Measurements from ENCODE around the gene DOCK4.

The DOCK4 gene

GRCh38 chr7:112086496-112087254 lies 119.5 kb downstream of the DOCK4 start:
- TF ChIP-seq RAD21 (IDR thresholded peaks at IDR 0.05; ENCODE audit: low read depth) (no peak), TCF12 (IDR thresholded peaks at IDR 0.05; ENCODE audit: low read depth) (no peak), EGR1 (IDR thresholded peaks at IDR 0.05) (no peak), TEAD4 (IDR thresholded peaks at IDR 0.05) (no peak), CEBPB (IDR thresholded peaks at IDR 0.05) (no peak), FOXM1 (IDR thresholded peaks at IDR 0.05; ENCODE audit: borderline replicate concordance, low read depth) (no peak), YY1 (IDR thresholded peaks at IDR 0.05; ENCODE audit: low read depth) (no peak), NFIC (IDR thresholded peaks at IDR 0.05) (no peak), ZBTB7A (IDR thresholded peaks at IDR 0.05; ENCODE audit: low read depth) (no peak), EP300 (IDR thresholded peaks at IDR 0.05; ENCODE audit: borderline replicate concordance) (no peak), CREB1 (IDR thresholded peaks at IDR 0.05; ENCODE audit: low read depth) (no peak), REST (IDR thresholded peaks at IDR 0.05; ENCODE audit: low read depth) (no peak)
- TF ChIP-seq, protein P1, sequence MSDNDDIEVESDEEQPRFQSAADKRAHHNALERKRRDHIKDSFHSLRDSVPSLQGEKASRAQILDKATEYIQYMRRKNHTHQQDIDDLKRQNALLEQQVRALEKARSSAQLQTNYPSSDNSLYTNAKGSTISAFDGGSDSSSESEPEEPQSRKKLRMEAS (IDR thresholded peaks at IDR 0.05): no peak
- TF ChIP-seq, protein P2, sequence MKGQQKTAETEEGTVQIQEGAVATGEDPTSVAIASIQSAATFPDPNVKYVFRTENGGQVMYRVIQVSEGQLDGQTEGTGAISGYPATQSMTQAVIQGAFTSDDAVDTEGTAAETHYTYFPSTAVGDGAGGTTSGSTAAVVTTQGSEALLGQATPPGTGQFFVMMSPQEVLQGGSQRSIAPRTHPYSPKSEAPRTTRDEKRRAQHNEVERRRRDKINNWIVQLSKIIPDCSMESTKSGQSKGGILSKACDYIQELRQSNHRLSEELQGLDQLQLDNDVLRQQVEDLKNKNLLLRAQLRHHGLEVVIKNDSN (IDR thresholded peaks at IDR 0.05): no peak

DNA sequence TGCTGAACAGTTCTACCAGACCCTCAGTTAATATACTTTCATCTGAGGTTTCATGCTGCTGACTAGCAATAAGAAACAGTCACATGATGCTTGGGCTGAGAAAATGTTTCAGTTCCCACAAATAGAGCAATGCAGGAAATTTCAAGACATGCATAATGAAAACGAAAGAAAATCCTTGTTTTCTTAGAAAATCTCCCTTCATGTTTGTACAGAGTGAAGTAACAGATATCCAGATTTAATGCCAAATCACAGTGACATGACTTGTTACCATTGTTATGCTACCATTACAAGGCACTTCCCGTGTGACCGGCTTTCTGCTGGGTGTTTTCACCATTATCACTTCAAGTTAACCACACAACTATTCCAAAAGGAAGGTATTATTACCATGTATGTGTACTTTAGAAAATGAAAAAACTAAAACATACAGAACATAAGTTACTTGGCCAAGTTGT lies 121.7 kb downstream of the DOCK4 start:
- TF ChIP-seq NFIC (IDR thresholded peaks at IDR 0.05) (no peak), FOXM1 (IDR thresholded peaks at IDR 0.05; ENCODE audit: borderline replicate concordance, low read depth) (no peak)

GRCh38 chr7:112083776-112084355 lies 122.3 kb downstream of the DOCK4 start:
- TF ChIP-seq REST (IDR thresholded peaks at IDR 0.05; ENCODE audit: low read depth) (no peak), TAF1 (IDR thresholded peaks at IDR 0.05; ENCODE audit: low read depth) (no peak), CREB1 (IDR thresholded peaks at IDR 0.05; ENCODE audit: low read depth) (no peak), EP300 (IDR thresholded peaks at IDR 0.05; ENCODE audit: borderline replicate concordance) (no peak), YY1 (IDR thresholded peaks at IDR 0.05; ENCODE audit: low read depth) (no peak), NFIC (IDR thresholded peaks at IDR 0.05) (no peak), EGR1 (IDR thresholded peaks at IDR 0.05) (no peak), CEBPB (IDR thresholded peaks at IDR 0.05) (no peak), TCF12 (IDR thresholded peaks at IDR 0.05; ENCODE audit: low read depth) (no peak), RAD21 (IDR thresholded peaks at IDR 0.05; ENCODE audit: low read depth) (no peak), ZBTB7A (IDR thresholded peaks at IDR 0.05; ENCODE audit: low read depth) (no peak), FOXM1 (IDR thresholded peaks at IDR 0.05; ENCODE audit: borderline replicate concordance, low read depth) (no peak)
- TF ChIP-seq, protein P1 (IDR thresholded peaks at IDR 0.05): no peak
- TF ChIP-seq, protein P2 (IDR thresholded peaks at IDR 0.05): no peak

GRCh38 chr7:112082306-112082705 lies 123.9 kb downstream of the DOCK4 start:
- TF ChIP-seq YY1 (IDR thresholded peaks at IDR 0.05; ENCODE audit: low read depth): no peak
- TF ChIP-seq TAF1 (IDR thresholded peaks at IDR 0.05; ENCODE audit: low read depth): no peak
- TF ChIP-seq EGR1 (IDR thresholded peaks at IDR 0.05): no peak
- TF ChIP-seq EP300 (IDR thresholded peaks at IDR 0.05; ENCODE audit: borderline replicate concordance): no peak
- no peak for TF ChIP-seq CREB1 (IDR thresholded peaks at IDR 0.05; ENCODE audit: low read depth)
- no peak for TF ChIP-seq ZBTB7A (IDR thresholded peaks at IDR 0.05; ENCODE audit: low read depth)
- no peak for TF ChIP-seq TCF12 (IDR thresholded peaks at IDR 0.05; ENCODE audit: low read depth)
- TF ChIP-seq NFIC (IDR thresholded peaks at IDR 0.05): no peak
- TF ChIP-seq RAD21 (IDR thresholded peaks at IDR 0.05; ENCODE audit: low read depth): no peak
- TF ChIP-seq FOXM1 (IDR thresholded peaks at IDR 0.05; ENCODE audit: borderline replicate concordance, low read depth): no peak
- TF ChIP-seq REST (IDR thresholded peaks at IDR 0.05; ENCODE audit: low read depth): no peak
- no peak for TF ChIP-seq TEAD4 (IDR thresholded peaks at IDR 0.05)
- TF ChIP-seq, protein P2 (IDR thresholded peaks at IDR 0.05): no peak
